ENCODE data around the gene TSEN34.
A peak's percentile ranks its signal among the peaks of the same experiment; 100 is the strongest.
"Not testable (repeated sequence)": the region's sequence is repeated elsewhere in the genome, so short reads cannot be mapped to it uniquely, and the experiment has no call there.

The TSEN34 gene

GRCh38 chr19:54197121-54197520, 6.0 kb downstream of the TSEN34 start:
- Histone ChIP-seq H3K4me1 (ENCODE audit: control insufficient read depth in 1 of 2, insufficient read depth in 2 of 2, low read length in 2 of 2) (peaks cover 13 to 15% of the 10 kb centered on the region in 2 donors), H3K27me3 (ENCODE audit: control insufficient read depth in 1 of 2, insufficient read depth in 2 of 2, low read length in 2 of 2) (no peaks in the 10 kb centered on the region), H3K27ac (ENCODE audit: low read depth, low read length) (no peak overlapping the region), H3K4me3 (ENCODE audit: low read depth in 1 of 2, low read length in 2 of 2) (no peak overlapping the region), H3K9ac (ENCODE audit: low read depth in 1 of 2, low read length in 2 of 2) (no peak overlapping the region), H3K9me3 (ENCODE audit: control insufficient read depth in 1 of 2, low read length in 2 of 2) (no peaks in the 10 kb centered on the region), H3K36me3 (ENCODE audit: control insufficient read depth in 1 of 2, insufficient read depth in 2 of 2, low read length in 2 of 2) (peaks cover 14 to 20% of the 10 kb centered on the region in 2 donors)

- Histone ChIP-seq H3K9ac (ENCODE audit: low read depth in 1 of 2, low read length in 2 of 2) (no peak overlapping the region), H3K27ac (ENCODE audit: low read depth, low read length) (no peak overlapping the region), H3K4me1 (ENCODE audit: control insufficient read depth in 1 of 2, insufficient read depth in 2 of 2, low read length in 2 of 2) (peaks cover 30 to 36% of the 10 kb centered on the region in 2 donors), H3K9me3 (ENCODE audit: control insufficient read depth in 1 of 2, low read length in 2 of 2) (no peaks in the 10 kb centered on the region), H3K4me3 (ENCODE audit: low read depth in 1 of 2, low read length in 2 of 2) (no peak overlapping the region), H3K36me3 (ENCODE audit: control insufficient read depth in 1 of 2, insufficient read depth in 2 of 2, low read length in 2 of 2) (peaks cover 21 to 31% of the 10 kb centered on the region in 2 donors), H3K27me3 (ENCODE audit: control insufficient read depth in 1 of 2, insufficient read depth in 2 of 2, low read length in 2 of 2) (no peaks in the 10 kb centered on the region)
These were observed 8.3 kb downstream of the TSEN34 start for GRCh38 chr19:54199401-54199800.

GRCh38 chr19:54201172-54201701, 10.1 kb downstream of the TSEN34 start:
- H3K9me3 ChIP-seq (ENCODE audit: control insufficient read depth in 1 of 2, low read length in 2 of 2), result no peaks in the 10 kb centered on the region
- H3K9ac ChIP-seq (ENCODE audit: low read depth in 1 of 2, low read length in 2 of 2), result peak overlapping the region; percentile 85 to 97
- H3K4me3 ChIP-seq (ENCODE audit: low read depth in 1 of 2, low read length in 2 of 2), result peak overlapping the region; percentile 78 to 95
- H3K36me3 ChIP-seq (ENCODE audit: control insufficient read depth in 1 of 2, insufficient read depth in 2 of 2, low read length in 2 of 2), result peaks cover 28 to 49% of the 10 kb centered on the region in 2 donors
- H3K4me1 ChIP-seq (ENCODE audit: control insufficient read depth in 1 of 2, insufficient read depth in 2 of 2, low read length in 2 of 2), result peaks cover 42 to 53% of the 10 kb centered on the region in 2 donors
- H3K27me3 ChIP-seq (ENCODE audit: control insufficient read depth in 1 of 2, insufficient read depth in 2 of 2, low read length in 2 of 2), result no peaks in the 10 kb centered on the region
- peak overlapping the region; percentile 92 for H3K27ac ChIP-seq (ENCODE audit: low read depth, low read length)

- Histone ChIP-seq H3K9ac (ENCODE audit: low read depth in 1 of 2, low read length in 2 of 2) (peak overlapping the region; percentile 85 to 97), H3K27me3 (ENCODE audit: control insufficient read depth in 1 of 2, insufficient read depth in 2 of 2, low read length in 2 of 2) (no peaks in the 10 kb centered on the region), H3K4me1 (ENCODE audit: control insufficient read depth in 1 of 2, insufficient read depth in 2 of 2, low read length in 2 of 2) (peaks cover 49 to 61% of the 10 kb centered on the region in 2 donors), H3K27ac (ENCODE audit: low read depth, low read length) (no peak overlapping the region), H3K36me3 (ENCODE audit: control insufficient read depth in 1 of 2, insufficient read depth in 2 of 2, low read length in 2 of 2) (peaks cover 35 to 57% of the 10 kb centered on the region in 2 donors), H3K9me3 (ENCODE audit: control insufficient read depth in 1 of 2, low read length in 2 of 2) (no peaks in the 10 kb centered on the region), H3K4me3 (ENCODE audit: low read depth in 1 of 2, low read length in 2 of 2) (peak overlapping the region; percentile 78 to 95)
These were observed 10.9 kb downstream of the TSEN34 start for GRCh38 chr19:54201980-54202379.

GRCh38 chr19:54203151-54203611, 12.1 kb downstream of the TSEN34 start:
- Histone ChIP-seq H3K27me3 (ENCODE audit: control insufficient read depth in 1 of 2, insufficient read depth in 2 of 2, low read length in 2 of 2) (no peaks in the 10 kb centered on the region), H3K27ac (ENCODE audit: low read depth, low read length) (no peak overlapping the region), H3K4me1 (ENCODE audit: control insufficient read depth in 1 of 2, insufficient read depth in 2 of 2, low read length in 2 of 2) (peaks cover 58 to 73% of the 10 kb centered on the region in 2 donors), H3K36me3 (ENCODE audit: control insufficient read depth in 1 of 2, insufficient read depth in 2 of 2, low read length in 2 of 2) (peaks cover 43 to 69% of the 10 kb centered on the region in 2 donors), H3K9ac (ENCODE audit: low read depth in 1 of 2, low read length in 2 of 2) (peak overlapping the region in 1 of 2 donors; percentile 85), H3K9me3 (ENCODE audit: control insufficient read depth in 1 of 2, low read length in 2 of 2) (no peaks in the 10 kb centered on the region), H3K4me3 (ENCODE audit: low read depth in 1 of 2, low read length in 2 of 2) (peak overlapping the region; percentile 78 to 95)

GRCh38 chr19:54204767-54205468, 13.8 kb downstream of the TSEN34 start:
- Histone ChIP-seq H3K9me3 (ENCODE audit: control insufficient read depth in 1 of 2, low read length in 2 of 2) (no peaks in the 10 kb centered on the region), H3K4me3 (ENCODE audit: low read depth in 1 of 2, low read length in 2 of 2) (no peak overlapping the region), H3K36me3 (ENCODE audit: control insufficient read depth in 1 of 2, insufficient read depth in 2 of 2, low read length in 2 of 2) (peaks cover 43 to 76% of the 10 kb centered on the region in 2 donors), H3K27ac (ENCODE audit: low read depth, low read length) (no peak overlapping the region), H3K9ac (ENCODE audit: low read depth in 1 of 2, low read length in 2 of 2) (peak overlapping the region in 1 of 2 donors; percentile 20), H3K27me3 (ENCODE audit: control insufficient read depth in 1 of 2, insufficient read depth in 2 of 2, low read length in 2 of 2) (no peaks in the 10 kb centered on the region), H3K4me1 (ENCODE audit: control insufficient read depth in 1 of 2, insufficient read depth in 2 of 2, low read length in 2 of 2) (peaks cover 75 to 90% of the 10 kb centered on the region in 2 donors)

GRCh38 chr19:54206030-54206830, 15.1 kb downstream of the TSEN34 start:
- no peaks in the 10 kb centered on the region for H3K27me3 ChIP-seq (ENCODE audit: control insufficient read depth in 1 of 2, insufficient read depth in 2 of 2, low read length in 2 of 2)
- H3K9me3 ChIP-seq (ENCODE audit: control insufficient read depth in 1 of 2, low read length in 2 of 2), result no peaks in the 10 kb centered on the region
- H3K4me3 ChIP-seq (ENCODE audit: low read depth in 1 of 2, low read length in 2 of 2), result peak overlapping the region; percentile 37 to 41
- H3K9ac ChIP-seq (ENCODE audit: low read depth in 1 of 2, low read length in 2 of 2), result peak overlapping the region; percentile 33 to 41
- H3K36me3 ChIP-seq (ENCODE audit: control insufficient read depth in 1 of 2, insufficient read depth in 2 of 2, low read length in 2 of 2), result peaks cover 43 to 76% of the 10 kb centered on the region in 2 donors
- peak overlapping the region; percentile 40 for H3K27ac ChIP-seq (ENCODE audit: low read depth, low read length)
- H3K4me1 ChIP-seq (ENCODE audit: control insufficient read depth in 1 of 2, insufficient read depth in 2 of 2, low read length in 2 of 2), result peaks cover 84 to 99% of the 10 kb centered on the region in 2 donors

- peak overlapping the region; percentile 33 to 41 for H3K9ac ChIP-seq (ENCODE audit: low read depth in 1 of 2, low read length in 2 of 2)
- H3K4me1 ChIP-seq (ENCODE audit: control insufficient read depth in 1 of 2, insufficient read depth in 2 of 2, low read length in 2 of 2), result peaks cover 81 to 96% of the 10 kb centered on the region in 2 donors
- H3K36me3 ChIP-seq (ENCODE audit: control insufficient read depth in 1 of 2, insufficient read depth in 2 of 2, low read length in 2 of 2), result peaks cover 38 to 71% of the 10 kb centered on the region in 2 donors
- H3K27me3 ChIP-seq (ENCODE audit: control insufficient read depth in 1 of 2, insufficient read depth in 2 of 2, low read length in 2 of 2), result no peaks in the 10 kb centered on the region
- H3K27ac ChIP-seq (ENCODE audit: low read depth, low read length), result peak overlapping the region; percentile 40
- peak overlapping the region; percentile 37 to 41 for H3K4me3 ChIP-seq (ENCODE audit: low read depth in 1 of 2, low read length in 2 of 2)
- no peaks in the 10 kb centered on the region for H3K9me3 ChIP-seq (ENCODE audit: control insufficient read depth in 1 of 2, low read length in 2 of 2)
These were observed 15.7 kb downstream of the TSEN34 start for GRCh38 chr19:54206831-54207177.

- Histone ChIP-seq H3K4me1 (ENCODE audit: control insufficient read depth in 1 of 2, insufficient read depth in 2 of 2, low read length in 2 of 2) (peaks cover 77 to 92% of the 10 kb centered on the region in 2 donors), H3K4me3 (ENCODE audit: low read depth in 1 of 2, low read length in 2 of 2) (peak overlapping the region in 1 of 2 donors; percentile 37), H3K9ac (ENCODE audit: low read depth in 1 of 2, low read length in 2 of 2) (peak overlapping the region; percentile 33 to 41), H3K36me3 (ENCODE audit: control insufficient read depth in 1 of 2, insufficient read depth in 2 of 2, low read length in 2 of 2) (peaks cover 34 to 67% of the 10 kb centered on the region in 2 donors), H3K27ac (ENCODE audit: low read depth, low read length) (peak overlapping the region; percentile 53)
- not testable (repeated sequence) for H3K9me3 ChIP-seq (ENCODE audit: control insufficient read depth in 1 of 2, low read length in 2 of 2); H3K27me3 ChIP-seq (ENCODE audit: control insufficient read depth in 1 of 2, insufficient read depth in 2 of 2, low read length in 2 of 2)
These were observed 16.1 kb downstream of the TSEN34 start for GRCh38 chr19:54207193-54207592.

GRCh38 chr19:54207676-54207982, 16.5 kb downstream of the TSEN34 start:
- Histone ChIP-seq H3K9ac (ENCODE audit: low read depth in 1 of 2, low read length in 2 of 2) (peak overlapping the region in 1 of 2 donors; percentile 30), H3K36me3 (ENCODE audit: control insufficient read depth in 1 of 2, insufficient read depth in 2 of 2, low read length in 2 of 2) (peaks cover 30 to 63% of the 10 kb centered on the region in 2 donors), H3K9me3 (ENCODE audit: control insufficient read depth in 1 of 2, low read length in 2 of 2) (no peaks in the 10 kb centered on the region), H3K4me1 (ENCODE audit: control insufficient read depth in 1 of 2, insufficient read depth in 2 of 2, low read length in 2 of 2) (peaks cover 73 to 88% of the 10 kb centered on the region in 2 donors), H3K27me3 (ENCODE audit: control insufficient read depth in 1 of 2, insufficient read depth in 2 of 2, low read length in 2 of 2) (no peaks in the 10 kb centered on the region), H3K4me3 (ENCODE audit: low read depth in 1 of 2, low read length in 2 of 2) (peak overlapping the region in 1 of 2 donors; percentile 37), H3K27ac (ENCODE audit: low read depth, low read length) (peak overlapping the region; percentile 53)
